A673 (cell line): ENCODE measurements around the gene GPR39. TPM values are rescaled to one million over a fixed set of nuclear protein-coding genes. Genes with fewer than 3 reads are reported as not detected.

ENCODE experiments used
- BruUV-seq: library from RNA; stranded (reverse); fragments of 400-500 nt; replicated peaks from 2 replicates; lab custom pipeline; 2021; lab: Mats Ljungman, UMichigan
- CTCF ChIA-PET: fragments of 300-600 bp; sonication (Branson Sonifier 250); formaldehyde crosslinking; loops from one replicate; lab custom pipeline; 2022; ENCODE audit warnings: antibody characterized with exemption; lab: Charles Lee
- POLR2A ChIA-PET: fragments of 300-600 bp; sonication (Branson Sonifier 250); formaldehyde crosslinking; loops from one replicate; lab custom pipeline; 2022; ENCODE audit warnings: antibody characterized with exemption; ENCODE audit not compliant: low non-redundant PET; lab: Charles Lee
- DNase-seq: peaks from one replicate; pipeline ENCODE4 v3.0.0-alpha.2; 2015; ENCODE audit warnings: low spot score
- H3K27ac ChIP-seq: fragments of 200-600 bp; sonication (generic); 2 replicates; pipeline ENCODE4 v1.5.1; 2016; ENCODE audit warnings: mixed run types, low read depth, mild to moderate bottlenecking, mixed read lengths, antibody characterized with exemption, low read length; ENCODE audit not compliant: poor library complexity, severe bottlenecking
- H3K27me3 ChIP-seq: fragments of 200-600 bp; sonication (generic); replicated peaks from 2 replicates; pipeline ENCODE4 v1.6.1; 2017; ENCODE audit warnings: mixed run types, low read depth, mild to moderate bottlenecking, mixed read lengths, antibody characterized with exemption, low read length; ENCODE audit not compliant: insufficient read depth, poor library complexity
- H3K36me3 ChIP-seq: fragments of 200-600 bp; sonication (generic); 2 replicates; pipeline ENCODE4 v1.6.1; 2016; ENCODE audit warnings: mixed run types, mild to moderate bottlenecking, mixed read lengths, antibody characterized with exemption, low read length; ENCODE audit not compliant: insufficient read depth, poor library complexity, severe bottlenecking
- H3K4me1 ChIP-seq: fragments of 200-600 bp; sonication (generic); 2 replicates; pipeline ENCODE4 v1.6.1; 2017; ENCODE audit warnings: mixed run types, mild to moderate bottlenecking, mixed read lengths, antibody characterized with exemption, low read length; ENCODE audit not compliant: insufficient read depth, poor library complexity, severe bottlenecking
- H3K4me3 ChIP-seq: fragments of 200-600 bp; sonication (generic); 2 replicates; pipeline ENCODE4 v1.5.1; 2016; ENCODE audit warnings: low read depth, mixed run types, mild to moderate bottlenecking, mixed read lengths, low read length; ENCODE audit not compliant: poor library complexity, severe bottlenecking
- H3K9me3 ChIP-seq: fragments of 200-600 bp; sonication (generic); 2 replicates; pipeline ENCODE4 v1.6.1; 2016; ENCODE audit warnings: mixed run types, low read depth, mild to moderate bottlenecking, mixed read lengths, antibody characterized with exemption, low read length; ENCODE audit not compliant: poor library complexity, severe bottlenecking
- EZH2 ChIP-seq: fragments of 200-600 bp; sonication (generic); IDR thresholded peaks from 2 replicates; pipeline ENCODE4 v1.6.1; 2017; ENCODE audit warnings: borderline replicate concordance, low read depth, mild to moderate bottlenecking, mixed read lengths, antibody characterized with exemption, low read length; ENCODE audit not compliant: poor library complexity, severe bottlenecking
- intact Hi-C: fragments of 100-400 bp; cut with micrococcal nuclease; formaldehyde crosslinking; loops from one replicate; pipeline ENCODE4 v1.10.0; 2022; ENCODE audit not compliant: unreplicated experiment
- total RNA-seq: library from RNA; stranded (reverse); gene quantifications from 2 replicates; pipeline ENCODE4 v1.2.3, GENCODE V29; 2021
- TF ChIP-seq, protein P1 (sequence below): fragments of 300-800, 200-600 bp; sonication (generic); conservative IDR thresholded peaks from 2 replicates; pipeline ENCODE4 v1.5.1; 2017; ENCODE audit warnings: low read depth, mild to moderate bottlenecking, antibody characterized with exemption, low read length, moderate library complexity, mixed read lengths

The GPR39 gene
- total RNA-seq, 1 experiment from 2014 or later = 3.6 TPM

DNA sequence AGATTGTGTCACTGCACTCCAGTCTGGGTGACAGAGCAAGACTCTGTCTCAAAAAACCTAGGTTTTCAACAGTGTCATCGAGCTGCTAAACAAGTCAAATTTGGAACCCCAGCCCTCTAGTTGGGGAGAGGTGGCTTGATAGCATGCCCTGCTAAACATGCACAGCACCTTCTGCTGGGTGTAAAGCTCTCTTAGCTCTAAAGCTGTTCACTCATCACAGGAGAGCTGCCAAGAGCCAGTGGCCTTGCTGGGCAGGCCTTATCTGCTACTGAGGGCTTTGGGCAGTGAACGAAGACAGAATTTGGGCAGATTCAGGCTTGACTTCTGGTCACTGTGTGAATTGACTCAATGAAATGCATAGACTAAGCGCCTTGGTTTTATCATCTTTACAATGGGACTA, 152.1 kb downstream of the GPR39 start:
- H3K4me3 ChIP-seq = no peak overlapping the region
- TF ChIP-seq, protein P1, sequence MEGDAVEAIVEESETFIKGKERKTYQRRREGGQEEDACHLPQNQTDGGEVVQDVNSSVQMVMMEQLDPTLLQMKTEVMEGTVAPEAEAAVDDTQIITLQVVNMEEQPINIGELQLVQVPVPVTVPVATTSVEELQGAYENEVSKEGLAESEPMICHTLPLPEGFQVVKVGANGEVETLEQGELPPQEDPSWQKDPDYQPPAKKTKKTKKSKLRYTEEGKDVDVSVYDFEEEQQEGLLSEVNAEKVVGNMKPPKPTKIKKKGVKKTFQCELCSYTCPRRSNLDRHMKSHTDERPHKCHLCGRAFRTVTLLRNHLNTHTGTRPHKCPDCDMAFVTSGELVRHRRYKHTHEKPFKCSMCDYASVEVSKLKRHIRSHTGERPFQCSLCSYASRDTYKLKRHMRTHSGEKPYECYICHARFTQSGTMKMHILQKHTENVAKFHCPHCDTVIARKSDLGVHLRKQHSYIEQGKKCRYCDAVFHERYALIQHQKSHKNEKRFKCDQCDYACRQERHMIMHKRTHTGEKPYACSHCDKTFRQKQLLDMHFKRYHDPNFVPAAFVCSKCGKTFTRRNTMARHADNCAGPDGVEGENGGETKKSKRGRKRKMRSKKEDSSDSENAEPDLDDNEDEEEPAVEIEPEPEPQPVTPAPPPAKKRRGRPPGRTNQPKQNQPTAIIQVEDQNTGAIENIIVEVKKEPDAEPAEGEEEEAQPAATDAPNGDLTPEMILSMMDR = no peak
- no peak for TF ChIP-seq EZH2
- CTCF ChIA-PET = no interaction called here
- no peaks in the 10 kb centered on the region for H3K9me3 ChIP-seq
- H3K4me1 ChIP-seq = no peaks in the 10 kb centered on the region
- intact Hi-C loops = no loop called here
- no peak for DNase-seq
- no TSS peak for BruUV-seq
- no peak overlapping the region for H3K27ac ChIP-seq
- no peaks in the 10 kb centered on the region for H3K36me3 ChIP-seq
- no peaks in the 10 kb centered on the region for H3K27me3 ChIP-seq
- POLR2A ChIA-PET = no interaction called here

DNA sequence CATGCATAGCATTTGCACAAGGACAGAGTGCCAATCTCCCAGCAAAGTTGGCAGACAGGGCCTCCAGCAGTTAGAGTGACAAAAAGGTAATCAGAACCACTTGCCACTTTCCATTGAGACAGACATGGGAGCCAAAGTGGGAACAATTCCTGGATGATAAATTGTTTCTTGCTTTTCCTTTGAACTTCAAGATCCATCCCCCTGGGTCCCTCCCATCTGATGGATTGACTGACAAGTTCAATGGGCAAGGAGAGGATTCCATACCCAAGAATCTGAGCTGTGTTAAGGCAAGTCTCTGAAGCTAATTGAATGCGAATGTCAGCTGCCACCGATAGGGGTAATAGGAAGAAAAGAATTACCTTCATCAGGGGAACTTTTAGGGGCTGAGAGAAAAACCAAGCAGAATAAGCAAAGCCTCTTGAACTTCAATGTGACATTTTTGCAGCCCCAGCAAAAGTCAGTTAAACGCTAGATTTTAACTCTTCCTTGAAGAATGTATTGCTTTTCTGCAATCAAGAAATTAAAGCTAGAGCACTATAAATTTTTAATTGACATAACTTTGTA, 156.9 kb downstream of the GPR39 start:
- CTCF ChIA-PET = interaction anchor here (0.6 kb wide), 1 partner anchor 27 kb away, joined by 4 read pairs; no protein-coding TSS in a partner anchor
- no TSS peak for BruUV-seq
- POLR2A ChIA-PET = no interaction called here

DNA sequence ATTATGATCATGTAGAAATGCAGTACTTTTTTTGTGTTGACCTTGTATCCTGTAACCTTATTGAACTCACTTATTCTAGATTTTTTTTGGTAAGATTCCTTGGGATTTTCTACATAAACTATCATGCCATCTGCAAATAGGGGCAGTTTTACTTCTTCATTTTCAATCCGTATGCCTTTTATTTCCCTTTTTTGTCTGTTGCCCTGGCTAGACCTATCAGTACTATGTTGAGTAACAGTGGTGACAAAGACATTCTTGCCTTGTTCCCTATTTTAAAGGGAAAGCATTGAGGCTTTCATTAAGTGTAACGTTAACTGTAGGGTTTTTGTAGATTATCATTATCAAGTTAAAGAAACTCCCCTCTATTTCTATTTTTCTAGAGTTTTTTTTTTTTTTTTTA, 161.1 kb downstream of the GPR39 start:
- BruUV-seq = no TSS peak
- Histone ChIP-seq H3K4me1 (no peaks in the 10 kb centered on the region), H3K9me3 (no peaks in the 10 kb centered on the region), H3K27me3 (peaks cover 10% of the 10 kb centered on the region), H3K36me3 (no peaks in the 10 kb centered on the region), H3K4me3 (no peak overlapping the region), H3K27ac (no peak overlapping the region)
- intact Hi-C loops = no loop called here
- TF ChIP-seq EZH2 = no peak
- TF ChIP-seq, protein P1 = no peak
- ChIA-PET POLR2A (no interaction called here), CTCF (no interaction called here)
- DNase-seq = no peak

More for the DNA sequence above, 156.9 kb downstream of the GPR39 start:
- no peak overlapping the region for H3K27ac ChIP-seq
- intact Hi-C loops = no loop called here
- H3K27me3 ChIP-seq = peaks cover 4% of the 10 kb centered on the region
- no peaks in the 10 kb centered on the region for H3K4me1 ChIP-seq
- no peaks in the 10 kb centered on the region for H3K36me3 ChIP-seq
- no peak for DNase-seq
- H3K9me3 ChIP-seq = no peaks in the 10 kb centered on the region
- H3K4me3 ChIP-seq = no peak overlapping the region
- TF ChIP-seq EZH2 = no peak
- TF ChIP-seq, protein P1 = no peak
